Neural cell (in vitro differentiated cells): ENCODE data around the gene AZIN2. TPM values are rescaled to one million over a fixed set of nuclear protein-coding genes. Genes with fewer than 3 reads are reported as not detected.

ENCODE experiments used
- H2AFZ ChIP-seq: fragments of 200-600, 300-800 bp; sonication (generic), shearing (Covaris generic); 2 replicates; pipeline ENCODE4 v1.6.0; 2014; ENCODE audit warnings: low read depth, mild to moderate bottlenecking, antibody characterized with exemption, low read length, moderate library complexity
- H3F3A ChIP-seq: fragments of 200-600 bp; shearing (Covaris generic); 2 replicates; pipeline ENCODE4 v1.6.1; 2016; ENCODE audit warnings: mild to moderate bottlenecking, moderate library complexity, mixed read lengths, antibody characterized with exemption, low read length; ENCODE audit not compliant: insufficient read depth, poor library complexity, severe bottlenecking
- H3K27ac ChIP-seq: fragments of 200-600, 300-800 bp; sonication (generic), shearing (Covaris generic); 2 replicates; pipeline ENCODE4 v1.5.1; 2014; ENCODE audit warnings: mild to moderate bottlenecking, low read length, moderate library complexity
- H3K27me3 ChIP-seq: fragments of 300-800, 200-600 bp; sonication (generic), shearing (Covaris generic); 2 replicates; pipeline ENCODE4 v1.6.0; 2014; ENCODE audit warnings: mild to moderate bottlenecking, low read depth, low read length, moderate library complexity; ENCODE audit not compliant: insufficient read depth
- H3K36me3 ChIP-seq: fragments of 300-800, 200-600 bp; sonication (generic), shearing (Covaris generic); 2 replicates; pipeline ENCODE4 v1.5.1; 2014; ENCODE audit warnings: mild to moderate bottlenecking, antibody characterized with exemption, low read length, moderate library complexity; ENCODE audit not compliant: insufficient read depth
- H3K4me2 ChIP-seq: fragments of 300-800, 200-600 bp; sonication (generic), shearing (Covaris generic); 2 replicates; pipeline ENCODE4 v1.6.0; 2014; ENCODE audit warnings: mild to moderate bottlenecking, low read length
- H3K4me3 ChIP-seq: fragments of 300-800, 200-600 bp; sonication (generic), shearing (Covaris generic); 2 replicates; pipeline ENCODE4 v1.5.1; 2014; ENCODE audit warnings: mild to moderate bottlenecking, low read length, moderate library complexity
- H3K79me2 ChIP-seq: fragments of 200-600 bp; shearing (Covaris generic); replicated peaks from 2 replicates; pipeline ENCODE4 v1.6.0; 2014; ENCODE audit warnings: mild to moderate bottlenecking, low read length, moderate library complexity; ENCODE audit not compliant: insufficient read depth
- H3K9ac ChIP-seq: fragments of 300-800, 200-600 bp; sonication (generic), shearing (Covaris generic); 2 replicates; pipeline ENCODE4 v1.6.1; 2016; ENCODE audit warnings: mild to moderate bottlenecking, low read length, mixed read lengths
- H3K9me2 ChIP-seq: fragments of 200-600 bp; shearing (Covaris generic); 2 replicates; pipeline ENCODE4 v1.6.1; 2016; ENCODE audit warnings: mild to moderate bottlenecking, low read length, mixed read lengths; ENCODE audit not compliant: insufficient read depth
- H3K9me3 ChIP-seq: fragments of 200-600, 300-800 bp; sonication (generic), shearing (Covaris generic); 2 replicates; pipeline ENCODE4 v1.6.1; 2016; ENCODE audit warnings: mild to moderate bottlenecking, mixed run types, low read length, moderate library complexity, mixed read lengths
- H4K20me1 ChIP-seq: fragments of 200-600 bp; shearing (Covaris generic); 2 replicates; pipeline ENCODE4 v1.6.1; 2016; ENCODE audit warnings: mild to moderate bottlenecking, mixed run types; ENCODE audit not compliant: insufficient read depth
- CTCF ChIP-seq: fragments of 450-650 bp; IDR thresholded peaks from 2 replicates; pipeline ENCODE4 v1.5.1; 2014; ENCODE audit warnings: antibody characterized with exemption, mild to moderate bottlenecking, moderate library complexity; ENCODE audit not compliant: poor library complexity, severe bottlenecking
- EP300 ChIP-seq: fragments of 450-650 bp; conservative IDR thresholded peaks from 2 replicates; pipeline ENCODE4 v1.6.1; 2014; ENCODE audit warnings: antibody characterized with exemption, mild to moderate bottlenecking, moderate library complexity; ENCODE audit not compliant: poor library complexity, severe bottlenecking
- EZH2 ChIP-seq: fragments of 200-600, 300-800 bp; shearing (Covaris generic), sonication (generic); IDR thresholded peaks from 2 replicates; pipeline ENCODE4 v1.6.1; 2014; ENCODE audit warnings: antibody characterized with exemption, low read length, borderline replicate concordance, mild to moderate bottlenecking; ENCODE audit not compliant: insufficient read depth, poor library complexity, severe bottlenecking
- MXI1 ChIP-seq: fragments of 450-650 bp; conservative IDR thresholded peaks from 2 replicates; pipeline ENCODE4 v1.6.1; 2014; ENCODE audit warnings: antibody characterized with exemption, mild to moderate bottlenecking; ENCODE audit not compliant: poor library complexity, severe bottlenecking
- POLR2AphosphoS5 ChIP-seq: IDR thresholded peaks from 2 replicates; pipeline ENCODE4 v1.6.1; 2012
- RAD21 ChIP-seq: fragments of 450-650 bp; conservative IDR thresholded peaks from 2 replicates; pipeline ENCODE4 v1.6.1; 2014; ENCODE audit warnings: antibody characterized with exemption, mild to moderate bottlenecking, moderate library complexity
- REST ChIP-seq: IDR thresholded peaks from 2 replicates; pipeline ENCODE4 v1.6.1; 2012; ENCODE audit warnings: borderline replicate concordance
- SMC3 ChIP-seq: fragments of 450-650 bp; conservative IDR thresholded peaks from 2 replicates; pipeline ENCODE4 v1.6.1; 2014; ENCODE audit warnings: antibody characterized with exemption, mild to moderate bottlenecking, moderate library complexity; ENCODE audit not compliant: poor library complexity
- TAF1 ChIP-seq: IDR thresholded peaks from 2 replicates; pipeline ENCODE4 v1.6.1; 2012; ENCODE audit warnings: low read depth
- polyA plus RNA-seq: library from polyadenylated mRNA; depleted of rRNA; stranded (reverse); fragments of >200 nt; gene quantifications from 2 replicates; pipeline ENCODE4 v1.2.3, GENCODE V29; 2014

AZIN2 gene
- polyA plus RNA-seq, 1 donor from 2014 or later, result 22.7 TPM

- Histone ChIP-seq H3K79me2 (no peaks in the 10 kb centered on the region), H3K9me2 (no peaks in the 10 kb centered on the region), H3K27ac (no peak overlapping the region), H3K4me3 (no peak overlapping the region), H3K9ac (no peak overlapping the region), H4K20me1 (no peaks in the 10 kb centered on the region), H3K27me3 (no peaks in the 10 kb centered on the region), H3F3A (no peaks in the 10 kb centered on the region), H3K36me3 (no peaks in the 10 kb centered on the region), H3K4me2 (no peak overlapping the region), H2AFZ (no peak overlapping the region), H3K9me3 (no peaks in the 10 kb centered on the region)
- no peak for TF ChIP-seq RAD21
- no peak for TF ChIP-seq EZH2
- no peak for TF ChIP-seq TAF1
- no peak for TF ChIP-seq POLR2AphosphoS5
Observed at GRCh38 chr1:33163621-33164519, 82.9 kb downstream of the AZIN2 start.

GRCh38 chr1:33165209-33165608 is 84.3 kb downstream of the AZIN2 start:
- no peaks in the 10 kb centered on the region for H3K79me2 ChIP-seq
- H4K20me1 ChIP-seq, result no peaks in the 10 kb centered on the region
- no peaks in the 10 kb centered on the region for H3F3A ChIP-seq
- TF ChIP-seq TAF1 (no peak), EP300 (no peak), REST (no peak)
- no peak overlapping the region for H3K4me2 ChIP-seq
- H3K27me3 ChIP-seq, result no peaks in the 10 kb centered on the region
- H3K9ac ChIP-seq, result no peak overlapping the region
- H3K27ac ChIP-seq, result no peak overlapping the region
- no peaks in the 10 kb centered on the region for H3K9me2 ChIP-seq
- no peaks in the 10 kb centered on the region for H3K36me3 ChIP-seq
- H3K4me3 ChIP-seq, result no peak overlapping the region
- H2AFZ ChIP-seq, result no peak overlapping the region
- H3K9me3 ChIP-seq, result no peaks in the 10 kb centered on the region

- Histone ChIP-seq H3K4me3 (no peak overlapping the region), H3K9ac (no peak overlapping the region), H3K79me2 (no peaks in the 10 kb centered on the region), H4K20me1 (no peaks in the 10 kb centered on the region), H3K9me3 (no peaks in the 10 kb centered on the region), H3F3A (no peaks in the 10 kb centered on the region), H3K4me2 (no peak overlapping the region), H3K9me2 (no peaks in the 10 kb centered on the region), H3K27me3 (no peaks in the 10 kb centered on the region), H3K27ac (no peak overlapping the region), H3K36me3 (no peaks in the 10 kb centered on the region), H2AFZ (no peak overlapping the region)
- TF ChIP-seq POLR2AphosphoS5 (no peak), SMC3 (no peak), EP300 (no peak), REST (no peak), EZH2 (no peak), TAF1 (no peak), RAD21 (no peak), CTCF (no peak), MXI1 (no peak)
Observed at GRCh38 chr1:33165809-33166208, 84.9 kb downstream of the AZIN2 start.
